OCI-M2 (cell line): Measurements from ENCODE around the gene BCL2L15.
"Not testable (repeated sequence)": the region's sequence is repeated elsewhere in the genome, so short reads cannot be mapped to it uniquely, and the experiment has no call there.

Experiments used
- DNase-seq: peaks from one replicate; lab custom pipeline; 2025; ENCODE audit not compliant: unreplicated experiment; lab: John Stamatoyannopoulos, UW

Gene BCL2L15

GRCh38 chr1:113872219-113872935 is 15.0 kb downstream of the BCL2L15 start:
- no peak for DNase-seq

GRCh38 chr1:113871597-113872113 is 15.7 kb downstream of the BCL2L15 start, which contains the start of gene PTPN22:
PTPN22 (minus strand) TSS chr1:113871712.
- no peak for DNase-seq

GRCh38 chr1:113870778-113871177 is 16.6 kb downstream of the BCL2L15 start:
- DNase-seq: no peak

- no peak for DNase-seq
Observed at GRCh38 chr1:113868387-113869083, 18.8 kb downstream of the BCL2L15 start.

GRCh38 chr1:113861641-113862040 is 25.7 kb downstream of the BCL2L15 start:
- no peak for DNase-seq

GRCh38 chr1:113860891-113861290 is 26.5 kb downstream of the BCL2L15 start:
- no peak for DNase-seq

- no peak for DNase-seq
Observed at GRCh38 chr1:113859478-113860175, 27.8 kb downstream of the BCL2L15 start.

- no peak for DNase-seq
Observed at GRCh38 chr1:113858982-113859381, 28.4 kb downstream of the BCL2L15 start.

- DNase-seq: no peak
Observed at GRCh38 chr1:113858418-113858817, 29.0 kb downstream of the BCL2L15 start.

- DNase-seq: no peak
Observed at GRCh38 chr1:113857776-113858175, 29.6 kb downstream of the BCL2L15 start.

GRCh38 chr1:113856401-113856790 is 31.0 kb downstream of the BCL2L15 start:
- DNase-seq: no peak

- no peak for DNase-seq
Observed at GRCh38 chr1:113855630-113856400, 31.6 kb downstream of the BCL2L15 start.

- no peak for DNase-seq
Observed at GRCh38 chr1:113854234-113854633, 33.1 kb downstream of the BCL2L15 start.

- DNase-seq: not testable (repeated sequence)
Observed at GRCh38 chr1:113852694-113853093, 34.7 kb downstream of the BCL2L15 start.

GRCh38 chr1:113850127-113850796 is 37.1 kb downstream of the BCL2L15 start:
- DNase-seq: no peak

GRCh38 chr1:113849072-113849471 is 38.3 kb downstream of the BCL2L15 start:
- DNase-seq: no peak

GRCh38 chr1:113846391-113847035 is 40.9 kb downstream of the BCL2L15 start:
- DNase-seq: no peak

- no peak for DNase-seq
Observed at GRCh38 chr1:113836534-113836933, 50.8 kb downstream of the BCL2L15 start.

GRCh38 chr1:113835686-113836290 is 51.6 kb downstream of the BCL2L15 start:
- DNase-seq: no peak
